GM12878 (cell line): Measurements from ENCODE around the gene MAMDC2. TPM values are rescaled to one million over a fixed set of nuclear protein-coding genes. Genes with fewer than 3 reads are reported as not detected.

Experiments used
- ATAC-seq: fragments of 200-7000 bp; cut with Tn5 transposase; 3 replicates; pipeline ENCODE4 v1.9.1; 2020; ENCODE audit warnings: mild to moderate bottlenecking, moderate library complexity
- BruUV-seq: library from RNA; stranded (reverse); fragments of 400-500 nt; replicated peaks from 2 replicates; lab custom pipeline; 2021; lab: Mats Ljungman, UMichigan
- CTCF ChIA-PET: fragments of 300-600 bp; sonication (Branson Sonifier 250); formaldehyde crosslinking; extraction: SDS; loops from one replicate; lab custom pipeline; 2021; ENCODE audit warnings: inconsistent platforms; lab: Yijun Ruan, JAX
- POLR2A ChIA-PET: fragments of 350-600 bp; formaldehyde crosslinking; extraction: SDS; loops from one replicate; lab custom pipeline; 2021; ENCODE audit warnings: inconsistent platforms; lab: Charles Lee
- RAD21 ChIA-PET: fragments of 300-600 bp; sonication (Branson Sonifier 250); formaldehyde crosslinking; loops from one replicate; lab custom pipeline; 2023; ENCODE audit warnings: antibody characterized with exemption; ENCODE audit not compliant: unreplicated experiment; lab: Charles Lee
- SMC1A ChIA-PET: fragments of 300-600 bp; sonication (Branson Sonifier 250); formaldehyde crosslinking; loops from one replicate; lab custom pipeline; 2023; ENCODE audit not compliant: unreplicated experiment, uncharacterized antibody; lab: Charles Lee
- DNase-seq: peaks from one replicate; pipeline ENCODE4 v3.0.0-alpha.2; 2011; ENCODE audit warnings: low read depth, low spot score
- FAIRE-seq: peaks from 3 replicates; lab custom pipeline; 2011; peaks lifted over from hg19 to GRCh38; lab: Jason Lieb, UNC
- H2AFZ ChIP-seq: 2 replicates; pipeline ENCODE4 v1.6.0; 2011; ENCODE audit warnings: low read depth, low read length, control low read depth; ENCODE audit not compliant: control insufficient read depth
- H3K27ac ChIP-seq: 2 replicates; pipeline ENCODE4 v1.5.1; 2011; ENCODE audit warnings: control low read depth; ENCODE audit not compliant: control insufficient read depth, insufficient read depth
- H3K27me3 ChIP-seq, 2 experiments: replicated peaks in 1 of 2; 2 replicates each; pipeline versions ENCODE4 v1.6.0 to v1.6.1; 2011; ENCODE audit warnings: low read length in 1 of 2; ENCODE audit not compliant: control insufficient read depth in 2 of 2, insufficient read depth in 2 of 2
- H3K36me3 ChIP-seq, 2 experiments: 2 replicates each; pipeline ENCODE4 v1.5.1; 2011; ENCODE audit warnings: low read length in 1 of 2; ENCODE audit not compliant: control insufficient read depth in 2 of 2, insufficient read depth in 2 of 2
- H3K4me1 ChIP-seq: 2 replicates; pipeline ENCODE4 v1.6.1; 2011; ENCODE audit warnings: mild to moderate bottlenecking, low read length, moderate library complexity, mixed read lengths; ENCODE audit not compliant: control insufficient read depth, insufficient read depth
- H3K4me2 ChIP-seq: 2 replicates; pipeline ENCODE4 v1.6.0; 2011; ENCODE audit warnings: control low read depth; ENCODE audit not compliant: control insufficient read depth, insufficient read depth
- H3K4me3 ChIP-seq: fragments of 200-600 bp; sonication (generic); 2 replicates; pipeline ENCODE4 v1.5.1; 2016
- H3K79me2 ChIP-seq: 2 replicates; pipeline ENCODE4 v1.6.0; 2011; ENCODE audit warnings: low read length; ENCODE audit not compliant: control insufficient read depth, insufficient read depth
- H3K9ac ChIP-seq: 2 replicates; pipeline ENCODE4 v1.8.0; 2011; ENCODE audit warnings: low read length, control low read depth, mixed read lengths; ENCODE audit not compliant: control insufficient read depth, insufficient read depth
- H3K9me3 ChIP-seq: replicated peaks from 3 replicates; pipeline ENCODE4 v1.5.1; 2011; ENCODE audit warnings: mild to moderate bottlenecking, low read length; ENCODE audit not compliant: control insufficient read depth, insufficient read depth
- H4K20me1 ChIP-seq: 2 replicates; pipeline ENCODE4 v1.6.0; 2011; ENCODE audit not compliant: control insufficient read depth, insufficient read depth
- BCL11A ChIP-seq: IDR thresholded peaks from 2 replicates; pipeline ENCODE4 v1.6.1; 2011; ENCODE audit warnings: low read depth, low read length
- POU2F2 ChIP-seq: IDR thresholded peaks from 3 replicates; pipeline ENCODE4 v1.6.1; 2011; ENCODE audit warnings: low read depth, mild to moderate bottlenecking, low read length, borderline replicate concordance
- RCOR1 ChIP-seq: conservative IDR thresholded peaks from 2 replicates; pipeline ENCODE4 v1.6.1; 2012; ENCODE audit warnings: low read depth, low read length, improper control_type of control experiment
- SIN3A ChIP-seq: IDR thresholded peaks from 2 replicates; pipeline ENCODE4 v1.6.1; 2012; ENCODE audit warnings: low read depth, low read length, improper control_type of control experiment
- SREBF1 ChIP-seq: IDR thresholded peaks from 2 replicates; pipeline ENCODE4 v1.6.1; 2012; ENCODE audit warnings: mild to moderate bottlenecking, low read length
- YY1 ChIP-seq: IDR thresholded peaks from 2 replicates; pipeline ENCODE4 v1.6.1; 2011; ENCODE audit warnings: low read depth, mild to moderate bottlenecking, low read length
- ZNF217 ChIP-seq: fragments of 450-650 bp; IDR thresholded peaks from 2 replicates; pipeline ENCODE4 v1.6.1; 2017; ENCODE audit warnings: antibody characterized with exemption, mild to moderate bottlenecking
- ZSCAN29 ChIP-seq: fragments of 450-650 bp; IDR thresholded peaks from 2 replicates; pipeline ENCODE4 v1.6.1; 2017; ENCODE audit warnings: mild to moderate bottlenecking, moderate library complexity
- WGBS: methylation state at CpG from one replicate; pipeline ENCODE4 v1.1.6; 2016; ENCODE audit warnings: low lambda C conversion rate; ENCODE audit not compliant: insufficient replicate concordance, insufficient coverage; ENCODE audit errors: missing lambda C conversion rate; 5-methylcytosine and 5-hydroxymethylcytosine counted together
- in situ Hi-C: fragments of 300-500 bp; cut with MboI; formaldehyde crosslinking; loops from 9 replicates; pipeline ENCODE4 v1.14.3; 2018; ENCODE audit warnings: mixed read lengths
- intact Hi-C: fragments of 100-400 bp; cut with micrococcal nuclease; formaldehyde crosslinking; loops from one replicate; pipeline ENCODE4 v1.14.2; 2022; ENCODE audit not compliant: unreplicated experiment
- polyA plus RNA-seq, 11 experiments: library from polyadenylated mRNA; depleted of rRNA in 4 of 11; unstranded in 6 of 11; stranded (reverse) in 5 of 11; fragments of >200 nt; fragmentation: Nextera tagmentation in 4 of 11; fragmentation: Illumina TruSeq in 1 of 11; extraction: Ambion mirVana in 4 of 11; extraction: Trizol in 1 of 11; gene quantifications; 1 replicate in 1 of 11; 2 replicates in 10 of 11; pipeline versions ENCODE4 v1.2.1 to v1.2.3, GENCODE V29; 2011 to 2016; ENCODE audit warnings: inconsistent platforms in 2 of 11, missing spikeins in 2 of 11, low read depth in 1 of 11
- total RNA-seq, 4 experiments: library from RNA; depleted of rRNA in 3 of 4; stranded (reverse); fragments of >200 nt in 3 of 4; fragmentation: Illumina TruSeq in 1 of 4; extraction: Trizol in 1 of 4; gene quantifications; 2 replicates each; pipeline versions ENCODE4 v1.2.1 to v1.2.3, GENCODE V29; 2013 to 2021
- TF ChIP-seq, protein P1 (sequence below): fragments of 450-650 bp; IDR thresholded peaks from 2 replicates; pipeline ENCODE4 v1.6.1; 2017; ENCODE audit warnings: low read depth, mild to moderate bottlenecking, moderate library complexity
- TF ChIP-seq, protein P2 (sequence below): fragments of 450-650 bp; IDR thresholded peaks from 2 replicates; pipeline ENCODE4 v1.6.1; 2018; ENCODE audit warnings: mild to moderate bottlenecking, low read depth, moderate library complexity; ENCODE audit not compliant: partially characterized antibody
- TF ChIP-seq, protein P3 (sequence below): IDR thresholded peaks from 2 replicates; pipeline ENCODE4 v1.6.1; 2011; ENCODE audit warnings: mild to moderate bottlenecking, low read depth, low read length, moderate library complexity; ENCODE audit not compliant: insufficient replicate concordance

Gene MAMDC2
- total and polyA plus RNA-seq, 10 of the 15 experiments (the other 5 are each of a cell fraction or from before 2014, with no cell fraction given) = 0.01 to 0.09 TPM; not detected in 8

DNA sequence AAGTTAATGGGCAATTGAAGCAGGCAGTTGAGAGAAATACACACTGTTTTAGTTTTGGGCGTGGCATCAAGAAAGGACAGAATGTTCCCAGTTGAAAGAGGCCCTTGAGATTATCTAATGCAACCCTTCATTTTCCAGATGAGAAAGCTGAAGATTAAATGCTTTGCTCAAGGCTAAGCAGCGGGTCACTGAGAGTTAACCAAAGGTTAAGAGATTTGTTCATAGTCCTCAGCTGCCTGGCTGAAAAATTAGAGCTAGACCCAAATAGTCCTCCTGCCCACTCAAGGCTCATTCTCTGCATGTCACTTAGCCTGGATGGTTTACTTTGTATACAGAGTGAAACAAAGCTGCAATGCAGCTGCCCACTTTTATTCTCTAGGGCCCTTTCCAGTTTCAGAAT lies 46.7 kb upstream of the MAMDC2 start (continued):
- TF ChIP-seq, protein P1, sequence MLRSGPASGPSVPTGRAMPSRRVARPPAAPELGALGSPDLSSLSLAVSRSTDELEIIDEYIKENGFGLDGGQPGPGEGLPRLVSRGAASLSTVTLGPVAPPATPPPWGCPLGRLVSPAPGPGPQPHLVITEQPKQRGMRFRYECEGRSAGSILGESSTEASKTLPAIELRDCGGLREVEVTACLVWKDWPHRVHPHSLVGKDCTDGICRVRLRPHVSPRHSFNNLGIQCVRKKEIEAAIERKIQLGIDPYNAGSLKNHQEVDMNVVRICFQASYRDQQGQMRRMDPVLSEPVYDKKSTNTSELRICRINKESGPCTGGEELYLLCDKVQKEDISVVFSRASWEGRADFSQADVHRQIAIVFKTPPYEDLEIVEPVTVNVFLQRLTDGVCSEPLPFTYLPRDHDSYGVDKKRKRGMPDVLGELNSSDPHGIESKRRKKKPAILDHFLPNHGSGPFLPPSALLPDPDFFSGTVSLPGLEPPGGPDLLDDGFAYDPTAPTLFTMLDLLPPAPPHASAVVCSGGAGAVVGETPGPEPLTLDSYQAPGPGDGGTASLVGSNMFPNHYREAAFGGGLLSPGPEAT = no peak
- no peak for TF ChIP-seq ZSCAN29

DNA sequence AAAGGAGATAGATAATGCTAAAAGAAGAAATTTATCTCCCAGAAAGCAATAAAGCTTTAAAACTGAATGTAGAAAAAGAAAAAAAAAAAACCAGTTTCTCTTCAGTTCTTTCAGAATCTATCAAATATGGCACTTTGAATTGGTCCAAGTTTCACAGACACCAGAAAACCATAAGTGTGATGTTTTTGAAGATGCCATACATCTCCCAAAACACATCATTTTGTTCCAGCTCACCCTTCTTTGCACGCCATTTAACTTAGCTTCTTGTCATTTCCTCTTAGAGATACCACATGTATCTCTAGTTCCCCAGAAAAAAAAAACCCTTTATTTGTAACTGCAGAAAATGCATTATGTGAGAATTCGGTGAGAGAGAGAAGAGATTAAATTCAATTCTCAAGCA lies 46.1 kb upstream of the MAMDC2 start:
- TF ChIP-seq ZNF217 (no peak), YY1 (no peak)

DNA sequence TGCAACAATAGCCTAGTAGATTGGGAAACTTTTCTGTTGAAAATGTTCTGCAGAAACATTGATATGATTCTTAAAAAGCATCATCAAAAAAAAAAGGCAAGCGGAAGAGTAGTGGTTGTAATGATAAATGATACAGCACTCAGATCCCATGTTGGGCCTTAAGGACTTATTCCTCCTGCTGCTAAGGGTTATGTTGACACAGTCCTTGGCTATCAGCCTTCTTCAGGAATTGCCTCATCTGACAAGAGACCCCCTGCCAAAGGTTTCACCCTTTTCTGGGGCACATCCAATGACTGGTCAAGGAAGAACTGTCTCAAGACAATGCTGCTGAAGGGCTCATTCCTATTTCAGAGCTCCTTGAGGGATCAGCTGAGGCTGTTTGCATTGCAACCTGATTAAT lies 44.3 kb upstream of the MAMDC2 start:
- Histone ChIP-seq H3K27me3 (no peaks in the 10 kb centered on the region), H4K20me1 (no peaks in the 10 kb centered on the region), H3K4me2 (no peak overlapping the region), H3K36me3 (no peaks in the 10 kb centered on the region), H3K4me3 (no peak overlapping the region), H3K9me3 (no peaks in the 10 kb centered on the region), H3K27ac (no peak overlapping the region), H3K9ac (no peak overlapping the region), H2AFZ (no peak overlapping the region), H3K79me2 (no peaks in the 10 kb centered on the region), H3K4me1 (no peaks in the 10 kb centered on the region)
- intact Hi-C loops = no loop called here
- 67% methylated on average over 1 of the region's 1 CpG for WGBS
- ATAC-seq (no peak), DNase-seq (no peak), FAIRE-seq (no peak)
- POLR2A ChIA-PET = no interaction called here
- in situ Hi-C loops = no loop called here
- BruUV-seq = no TSS peak
- SMC1A ChIA-PET = interaction anchor here (1.1 kb wide), 1 partner anchor 27 kb away, joined by 3 read pairs; no protein-coding TSS in a partner anchor
- CTCF ChIA-PET = no interaction called here
- RAD21 ChIA-PET = no interaction called here
- TF ChIP-seq, protein P2, sequence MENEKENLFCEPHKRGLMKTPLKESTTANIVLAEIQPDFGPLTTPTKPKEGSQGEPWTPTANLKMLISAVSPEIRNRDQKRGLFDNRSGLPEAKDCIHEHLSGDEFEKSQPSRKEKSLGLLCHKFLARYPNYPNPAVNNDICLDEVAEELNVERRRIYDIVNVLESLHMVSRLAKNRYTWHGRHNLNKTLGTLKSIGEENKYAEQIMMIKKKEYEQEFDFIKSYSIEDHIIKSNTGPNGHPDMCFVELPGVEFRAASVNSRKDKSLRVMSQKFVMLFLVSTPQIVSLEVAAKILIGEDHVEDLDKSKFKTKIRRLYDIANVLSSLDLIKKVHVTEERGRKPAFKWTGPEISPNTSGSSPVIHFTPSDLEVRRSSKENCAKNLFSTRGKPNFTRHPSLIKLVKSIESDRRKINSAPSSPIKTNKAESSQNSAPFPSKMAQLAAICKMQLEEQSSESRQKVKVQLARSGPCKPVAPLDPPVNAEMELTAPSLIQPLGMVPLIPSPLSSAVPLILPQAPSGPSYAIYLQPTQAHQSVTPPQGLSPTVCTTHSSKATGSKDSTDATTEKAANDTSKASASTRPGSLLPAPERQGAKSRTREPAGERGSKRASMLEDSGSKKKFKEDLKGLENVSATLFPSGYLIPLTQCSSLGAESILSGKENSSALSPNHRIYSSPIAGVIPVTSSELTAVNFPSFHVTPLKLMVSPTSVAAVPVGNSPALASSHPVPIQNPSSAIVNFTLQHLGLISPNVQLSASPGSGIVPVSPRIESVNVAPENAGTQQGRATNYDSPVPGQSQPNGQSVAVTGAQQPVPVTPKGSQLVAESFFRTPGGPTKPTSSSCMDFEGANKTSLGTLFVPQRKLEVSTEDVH = no peak
- TF ChIP-seq RCOR1 (no peak), SREBF1 (no peak), SIN3A (no peak), POU2F2 (no peak), BCL11A (no peak)
- TF ChIP-seq, protein P3, sequence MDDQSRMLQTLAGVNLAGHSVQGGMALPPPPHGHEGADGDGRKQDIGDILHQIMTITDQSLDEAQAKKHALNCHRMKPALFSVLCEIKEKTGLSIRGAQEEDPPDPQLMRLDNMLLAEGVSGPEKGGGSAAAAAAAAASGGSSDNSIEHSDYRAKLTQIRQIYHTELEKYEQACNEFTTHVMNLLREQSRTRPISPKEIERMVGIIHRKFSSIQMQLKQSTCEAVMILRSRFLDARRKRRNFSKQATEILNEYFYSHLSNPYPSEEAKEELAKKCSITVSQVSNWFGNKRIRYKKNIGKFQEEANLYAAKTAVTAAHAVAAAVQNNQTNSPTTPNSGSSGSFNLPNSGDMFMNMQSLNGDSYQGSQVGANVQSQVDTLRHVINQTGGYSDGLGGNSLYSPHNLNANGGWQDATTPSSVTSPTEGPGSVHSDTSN = no peak

More for the DNA sequence above, 46.1 kb upstream of the MAMDC2 start:
- ChIA-PET RAD21 (no interaction called here), POLR2A (no interaction called here), CTCF (interaction anchor here (0.6 to 1.5 kb wide), 2 partner anchors 113 to 472 kb away, joined by 3 read pairs; no protein-coding TSS in a partner anchor), SMC1A (interaction anchor here (0.8 kb wide), 1 partner anchor 40 kb away, joined by 3 read pairs; no protein-coding TSS in a partner anchor)
- no peak for ATAC-seq
- Histone ChIP-seq H2AFZ (no peak overlapping the region), H3K9me3 (no peaks in the 10 kb centered on the region), H3K4me3 (no peak overlapping the region), H3K79me2 (no peaks in the 10 kb centered on the region), H3K4me1 (no peaks in the 10 kb centered on the region), H3K36me3 (no peaks in the 10 kb centered on the region), H3K27me3 (no peaks in the 10 kb centered on the region), H4K20me1 (no peaks in the 10 kb centered on the region), H3K4me2 (no peak overlapping the region), H3K9ac (no peak overlapping the region), H3K27ac (no peak overlapping the region)
- DNase-seq = no peak
- no peak for FAIRE-seq
- intact Hi-C loops (no loop called here), in situ Hi-C loops (no loop called here)
- 16% methylated on average over 2 of the region's 2 CpGs for WGBS
- no TSS peak for BruUV-seq
